Breast epithelium (tissue), 3 donors: ENCODE measurements around the gene UBR3.

Experiments used
- CTCF ChIP-seq, 3 donors: fragments of 450-650 bp; IDR thresholded peaks; one replicate each; pipeline ENCODE4 v1.5.1; 2016 to 2017; ENCODE audit warnings: antibody characterized with exemption in 3 of 3, mild to moderate bottlenecking in 3 of 3, moderate library complexity in 3 of 3
- POLR2A ChIP-seq: fragments of 450-650 bp; IDR thresholded peaks from one replicate; pipeline ENCODE4 v1.6.1; 2016; ENCODE audit warnings: antibody characterized with exemption, mild to moderate bottlenecking, moderate library complexity

GRCh38 chr2:170013802-170014551, 186.7 kb downstream of the UBR3 start:
- no peak for TF ChIP-seq CTCF (IDR thresholded peaks at IDR 0.05)
- TF ChIP-seq POLR2A = no peak
